ENCODE measurements around the gene MOB3B. TPM values are rescaled to one million over a fixed set of nuclear protein-coding genes. Genes with fewer than 3 reads are reported as not detected.

Gene MOB3B
- total and polyA plus RNA-seq, 2 donors (not counting 1 experiment from before 2014, with no cell fraction given), result under 0.01 to 0.15 TPM

GRCh38 chr9:27565696-27566095 lies 36.1 kb upstream of the MOB3B start:
- no peak overlapping the region for H3K4me2 ChIP-seq (ENCODE audit: extremely low read depth, insufficient read depth, low read length)
- no peak for DNase-seq (ENCODE audit: low read depth in 2 of 2)
- TF ChIP-seq CTCF (conservative IDR thresholded peaks at IDR 0.05 in 1 of 2, IDR thresholded peaks at IDR 0.05 in 1 of 2; ENCODE audit: low read depth in 1 of 2, low read length in 2 of 2), result no peak
- TF ChIP-seq EZH2 (IDR thresholded peaks at IDR 0.05; ENCODE audit: low read length, missing control alignments), result no peak
- no peaks in the 10 kb centered on the region for H3K4me1 ChIP-seq (ENCODE audit: control insufficient read depth, extremely low read depth, insufficient read depth, low read length)
- no peaks in the 10 kb centered on the region for H3K9me3 ChIP-seq (ENCODE audit: control insufficient read depth, insufficient read depth, low read depth, low read length)
- no peaks in the 10 kb centered on the region for H3K27me3 ChIP-seq (ENCODE audit: control insufficient read depth, insufficient read depth, low read length)
- H2AFZ ChIP-seq (ENCODE audit: low read length), result no peak overlapping the region
- no peak overlapping the region for H3K27ac ChIP-seq (ENCODE audit: insufficient read depth, low read length)
- no peaks in the 10 kb centered on the region for H3K36me3 ChIP-seq (ENCODE audit: control insufficient read depth, insufficient read depth, low read length)
- no peaks in the 10 kb centered on the region for H3K79me2 ChIP-seq (ENCODE audit: control insufficient read depth, insufficient read depth, low read length)
- H4K20me1 ChIP-seq (ENCODE audit: control insufficient read depth, extremely low read depth, insufficient read depth, low read length), result no peaks in the 10 kb centered on the region
- H3K9ac ChIP-seq (ENCODE audit: insufficient read depth, low read length), result no peak overlapping the region
- H3K4me3 ChIP-seq (replicated peaks in 1 of 4; ENCODE audit: control extremely low read depth in 1 of 4, insufficient read depth in 1 of 4, low read depth in 3 of 4, low read length in 4 of 4), result no peak overlapping the region

GRCh38 chr9:27564670-27565069 lies 35.1 kb upstream of the MOB3B start:
- no peaks in the 10 kb centered on the region for H3K79me2 ChIP-seq (ENCODE audit: control insufficient read depth, insufficient read depth, low read length)
- H3K27me3 ChIP-seq (ENCODE audit: control insufficient read depth, insufficient read depth, low read length), result no peaks in the 10 kb centered on the region
- H3K36me3 ChIP-seq (ENCODE audit: control insufficient read depth, insufficient read depth, low read length), result no peaks in the 10 kb centered on the region
- no peak overlapping the region for H3K27ac ChIP-seq (ENCODE audit: insufficient read depth, low read length)
- H3K4me1 ChIP-seq (ENCODE audit: control insufficient read depth, extremely low read depth, insufficient read depth, low read length), result no peaks in the 10 kb centered on the region
- TF ChIP-seq EZH2 (IDR thresholded peaks at IDR 0.05; ENCODE audit: low read length, missing control alignments) (no peak), CTCF (conservative IDR thresholded peaks at IDR 0.05 in 1 of 2, IDR thresholded peaks at IDR 0.05 in 1 of 2; ENCODE audit: low read depth in 1 of 2, low read length in 2 of 2) (no peak)
- no peak overlapping the region for H3K4me3 ChIP-seq (replicated peaks in 1 of 4; ENCODE audit: control extremely low read depth in 1 of 4, insufficient read depth in 1 of 4, low read depth in 3 of 4, low read length in 4 of 4)
- no peak for DNase-seq (ENCODE audit: low read depth in 2 of 2)
- no peaks in the 10 kb centered on the region for H4K20me1 ChIP-seq (ENCODE audit: control insufficient read depth, extremely low read depth, insufficient read depth, low read length)
- H3K9me3 ChIP-seq (ENCODE audit: control insufficient read depth, insufficient read depth, low read depth, low read length), result no peaks in the 10 kb centered on the region
- H3K4me2 ChIP-seq (ENCODE audit: extremely low read depth, insufficient read depth, low read length), result no peak overlapping the region
- H2AFZ ChIP-seq (ENCODE audit: low read length), result no peak overlapping the region
- H3K9ac ChIP-seq (ENCODE audit: insufficient read depth, low read length), result no peak overlapping the region

GRCh38 chr9:27563738-27564430 lies 34.3 kb upstream of the MOB3B start:
- H3K9ac ChIP-seq (ENCODE audit: insufficient read depth, low read length), result no peak overlapping the region
- H3K4me2 ChIP-seq (ENCODE audit: extremely low read depth, insufficient read depth, low read length), result no peak overlapping the region
- no peaks in the 10 kb centered on the region for H3K79me2 ChIP-seq (ENCODE audit: control insufficient read depth, insufficient read depth, low read length)
- no peaks in the 10 kb centered on the region for H3K9me3 ChIP-seq (ENCODE audit: control insufficient read depth, insufficient read depth, low read depth, low read length)
- H3K27me3 ChIP-seq (ENCODE audit: control insufficient read depth, insufficient read depth, low read length), result no peaks in the 10 kb centered on the region
- DNase-seq (ENCODE audit: low read depth in 2 of 2), result no peak
- H3K36me3 ChIP-seq (ENCODE audit: control insufficient read depth, insufficient read depth, low read length), result no peaks in the 10 kb centered on the region
- no peak for TF ChIP-seq CTCF (conservative IDR thresholded peaks at IDR 0.05 in 1 of 2, IDR thresholded peaks at IDR 0.05 in 1 of 2; ENCODE audit: low read depth in 1 of 2, low read length in 2 of 2)
- no peak for TF ChIP-seq EZH2 (IDR thresholded peaks at IDR 0.05; ENCODE audit: low read length, missing control alignments)
- H3K27ac ChIP-seq (ENCODE audit: insufficient read depth, low read length), result no peak overlapping the region
- no peaks in the 10 kb centered on the region for H3K4me1 ChIP-seq (ENCODE audit: control insufficient read depth, extremely low read depth, insufficient read depth, low read length)
- no peaks in the 10 kb centered on the region for H4K20me1 ChIP-seq (ENCODE audit: control insufficient read depth, extremely low read depth, insufficient read depth, low read length)
- H2AFZ ChIP-seq (ENCODE audit: low read length), result no peak overlapping the region
- H3K4me3 ChIP-seq (replicated peaks in 1 of 4; ENCODE audit: control extremely low read depth in 1 of 4, insufficient read depth in 1 of 4, low read depth in 3 of 4, low read length in 4 of 4), result no peak overlapping the region
